Measurements from ENCODE around the gene CENPN. TPM values are rescaled to one million over a fixed set of nuclear protein-coding genes. Genes with fewer than 3 reads are reported as not detected.

CENPN gene
- total and polyA plus RNA-seq, 2 of the 13 experiments (the other 11 are each of a cell fraction or from before 2014, with no cell fraction given) = 29.7 to 129 TPM

GRCh38 chr16:81077076-81077940, 70.3 kb downstream of the CENPN start, which contains the start of gene C16orf46 (continued):
- TF ChIP-seq ZNF513 (CRISPR knock-in tag; conservative IDR thresholded peaks at IDR 0.05) = no peak
- TF ChIP-seq, protein P1, sequence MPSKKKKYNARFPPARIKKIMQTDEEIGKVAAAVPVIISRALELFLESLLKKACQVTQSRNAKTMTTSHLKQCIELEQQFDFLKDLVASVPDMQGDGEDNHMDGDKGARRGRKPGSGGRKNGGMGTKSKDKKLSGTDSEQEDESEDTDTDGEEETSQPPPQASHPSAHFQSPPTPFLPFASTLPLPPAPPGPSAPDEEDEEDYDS (CRISPR knock-in tag; IDR thresholded peaks at IDR 0.05) = peak; percentile 89
- TF ChIP-seq ZBED4 (CRISPR knock-in tag; IDR thresholded peaks at IDR 0.05; ENCODE audit: borderline replicate concordance) = peak; percentile 83; the same call in 1 of the 2 replicates
- peak; percentile 91 for TF ChIP-seq ATF1 (CRISPR knock-in tag; IDR thresholded peaks at IDR 0.05)
- TF ChIP-seq ZNF775 (CRISPR knock-in tag; IDR thresholded peaks at IDR 0.05; ENCODE audit: borderline replicate concordance) = no peak; the same call in 1 of the 2 replicates
- TF ChIP-seq SETDB1 (CRISPR knock-in tag; IDR thresholded peaks at IDR 0.05; ENCODE audit: borderline replicate concordance) = no peak
- 0 out of 2 replicates have a peak, but pooled peaks have one; percentile 18 for TF ChIP-seq TEF (CRISPR knock-in tag; IDR thresholded peaks at IDR 0.05)
- TF ChIP-seq ATF3 (CRISPR knock-in tag; IDR thresholded peaks at IDR 0.05) = no peak; the same call in 1 of the 2 replicates
- TF ChIP-seq, protein P2, sequence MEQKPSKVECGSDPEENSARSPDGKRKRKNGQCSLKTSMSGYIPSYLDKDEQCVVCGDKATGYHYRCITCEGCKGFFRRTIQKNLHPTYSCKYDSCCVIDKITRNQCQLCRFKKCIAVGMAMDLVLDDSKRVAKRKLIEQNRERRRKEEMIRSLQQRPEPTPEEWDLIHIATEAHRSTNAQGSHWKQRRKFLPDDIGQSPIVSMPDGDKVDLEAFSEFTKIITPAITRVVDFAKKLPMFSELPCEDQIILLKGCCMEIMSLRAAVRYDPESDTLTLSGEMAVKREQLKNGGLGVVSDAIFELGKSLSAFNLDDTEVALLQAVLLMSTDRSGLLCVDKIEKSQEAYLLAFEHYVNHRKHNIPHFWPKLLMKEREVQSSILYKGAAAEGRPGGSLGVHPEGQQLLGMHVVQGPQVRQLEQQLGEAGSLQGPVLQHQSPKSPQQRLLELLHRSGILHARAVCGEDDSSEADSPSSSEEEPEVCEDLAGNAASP (CRISPR knock-in tag; IDR thresholded peaks at IDR 0.05; ENCODE audit: borderline replicate concordance) = peak; percentile 26; the same call in 1 of the 2 replicates
- TF ChIP-seq ZNF44 (CRISPR knock-in tag; IDR thresholded peaks at IDR 0.05) = no peak; the same call in 1 of the 2 replicates
- TF ChIP-seq ZMYM2 (CRISPR knock-in tag; IDR thresholded peaks at IDR 0.05) = no peak
- TF ChIP-seq ZNF383 (CRISPR knock-in tag; IDR thresholded peaks at IDR 0.05; ENCODE audit: borderline replicate concordance) = no peak
- TF ChIP-seq SMARCE1 (IDR thresholded peaks at IDR 0.05; ENCODE audit: borderline replicate concordance) = no peak
- TF ChIP-seq MEIS2 (CRISPR knock-in tag; IDR thresholded peaks at IDR 0.05) = peak; percentile 89
- TF ChIP-seq JUN (CRISPR knock-in tag; IDR thresholded peaks at IDR 0.05) = no peak

Data from HepG2 (cell line).